ENCODE data around the gene PRRT1B. TPM values are rescaled to one million over a fixed set of nuclear protein-coding genes. Genes with fewer than 3 reads are reported as not detected.

PRRT1B gene
- total and polyA plus RNA-seq, 2 of the 4 experiments (the other 2 are of a cell fraction), result not detected

GRCh38 chr9:131534721-131535237, 10.5 kb upstream of the PRRT1B start:
- WGBS, 2 experiments (ENCODE audit: extremely low coverage in 2 of 2, insufficient read length in 1 of 2), result 40% methylated on average over 2 of the region's 8 CpGs; no CpG with 5 or more reads in 1 of the 2 experiments
- Histone ChIP-seq H2BK20ac (ENCODE audit: low read depth, low read length) (no peak overlapping the region), H3K9me3 (ENCODE audit: control insufficient read depth, insufficient read depth, low read length) (peaks cover 3% of the 10 kb centered on the region; the same call in 1 of the 2 replicates), H4K5ac (ENCODE audit: low read depth, low read length) (no peak overlapping the region), H4K91ac (ENCODE audit: insufficient read depth, low read depth, low read length) (no peak overlapping the region), H2AK5ac (ENCODE audit: low read depth, low read length) (no peak overlapping the region), H3K9me1 (ENCODE audit: insufficient read depth, low read length) (no peaks in the 10 kb centered on the region), H3K79me1 (ENCODE audit: low read depth in 1 of 2, low read length in 2 of 2) (peaks cover 8 to 9% of the 10 kb centered on the region in 2 experiments), H3K27ac (ENCODE audit: insufficient read depth, low read length) (no peak overlapping the region), H3K36me3 (ENCODE audit: control insufficient read depth, insufficient read depth, low read length) (no peaks in the 10 kb centered on the region; the same call in 1 of the 2 replicates), H2AK9ac (replicated peaks; ENCODE audit: low read depth, low read length, poor library complexity) (no peak overlapping the region), H3K18ac (ENCODE audit: low read depth, low read length) (no peak overlapping the region), H3K4me2 (ENCODE audit: low read depth, low read length) (no peak overlapping the region), H3K27me3 (ENCODE audit: control insufficient read depth, insufficient read depth, low read length) (peaks cover 7% of the 10 kb centered on the region), H2BK5ac (ENCODE audit: low read depth, low read length, poor library complexity, severe bottlenecking) (no peak overlapping the region), H3K4me1 (ENCODE audit: control insufficient read depth, insufficient read depth, low read length) (peaks cover 8% of the 10 kb centered on the region), H4K20me1 (ENCODE audit: insufficient read depth, low read length) (no peaks in the 10 kb centered on the region), H3K4me3 (ENCODE audit: insufficient read depth, low read depth, low read length) (no peak overlapping the region), H4K8ac (ENCODE audit: low read depth in 2 of 2, low read length in 2 of 2) (no peak overlapping the region), H3K4ac (ENCODE audit: low read depth, low read length) (no peak overlapping the region), H3K23ac (ENCODE audit: low read depth, low read length) (no peak overlapping the region), H3K9ac (ENCODE audit: low read depth, low read length) (no peak overlapping the region), H2BK15ac (ENCODE audit: low read depth, low read length) (no peak overlapping the region), H2BK120ac (ENCODE audit: low read depth, low read length) (no peak overlapping the region), H3K14ac (replicated peaks; ENCODE audit: low read depth, low read length) (no peak overlapping the region), H3K56ac (ENCODE audit: extremely low read depth, insufficient read depth, low read length) (no peak overlapping the region), H2AFZ (replicated peaks; ENCODE audit: low read length, poor library complexity) (no peak overlapping the region)
- dilution Hi-C loops (cut with HindIII; ENCODE audit: low sequenced_read_pairs, unreplicated experiment), result no loop called here
- POLR2A ChIA-PET (ENCODE audit: unreplicated experiment), result no interaction called here
- no peak for TF ChIP-seq NFE2L2 (IDR thresholded peaks at IDR 0.05; ENCODE audit: low read depth, low read length)
- no peak for TF ChIP-seq ELK1 (IDR thresholded peaks at IDR 0.05; ENCODE audit: borderline replicate concordance, low read depth, low read length)
- TF ChIP-seq RFX5 (IDR thresholded peaks at IDR 0.05; ENCODE audit: low read depth, low read length), result no peak
- no peak for TF ChIP-seq RCOR1 (IDR thresholded peaks at IDR 0.05; ENCODE audit: insufficient replicate concordance, low read length)
- no peak for TF ChIP-seq CHD1 (IDR thresholded peaks at IDR 0.05; ENCODE audit: low read depth, low read length)
- no peak for TF ChIP-seq MXI1 (IDR thresholded peaks at IDR 0.05; ENCODE audit: borderline replicate concordance, low read depth, low read length)
- TF ChIP-seq, protein P1, sequence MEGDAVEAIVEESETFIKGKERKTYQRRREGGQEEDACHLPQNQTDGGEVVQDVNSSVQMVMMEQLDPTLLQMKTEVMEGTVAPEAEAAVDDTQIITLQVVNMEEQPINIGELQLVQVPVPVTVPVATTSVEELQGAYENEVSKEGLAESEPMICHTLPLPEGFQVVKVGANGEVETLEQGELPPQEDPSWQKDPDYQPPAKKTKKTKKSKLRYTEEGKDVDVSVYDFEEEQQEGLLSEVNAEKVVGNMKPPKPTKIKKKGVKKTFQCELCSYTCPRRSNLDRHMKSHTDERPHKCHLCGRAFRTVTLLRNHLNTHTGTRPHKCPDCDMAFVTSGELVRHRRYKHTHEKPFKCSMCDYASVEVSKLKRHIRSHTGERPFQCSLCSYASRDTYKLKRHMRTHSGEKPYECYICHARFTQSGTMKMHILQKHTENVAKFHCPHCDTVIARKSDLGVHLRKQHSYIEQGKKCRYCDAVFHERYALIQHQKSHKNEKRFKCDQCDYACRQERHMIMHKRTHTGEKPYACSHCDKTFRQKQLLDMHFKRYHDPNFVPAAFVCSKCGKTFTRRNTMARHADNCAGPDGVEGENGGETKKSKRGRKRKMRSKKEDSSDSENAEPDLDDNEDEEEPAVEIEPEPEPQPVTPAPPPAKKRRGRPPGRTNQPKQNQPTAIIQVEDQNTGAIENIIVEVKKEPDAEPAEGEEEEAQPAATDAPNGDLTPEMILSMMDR (conservative IDR thresholded peaks at IDR 0.05; ENCODE audit: low read depth, low read length), result no peak
- TF ChIP-seq MAFK (IDR thresholded peaks at IDR 0.05; ENCODE audit: low read depth, low read length), result no peak
- TF ChIP-seq RAD21 (IDR thresholded peaks at IDR 0.05; ENCODE audit: low read length), result no peak
- no peak for TF ChIP-seq FOS (IDR thresholded peaks at IDR 0.05; ENCODE audit: low read depth, low read length)
- DNase-seq, result no peak
- in situ Hi-C loops (cut with MboI; ENCODE audit: low sequenced_read_pairs), result no loop called here
- CTCF ChIA-PET, result interaction anchor here (1.1 kb wide), 1 partner anchor 9 kb away, joined by 4 read pairs; no protein-coding TSS in a partner anchor
- BruUV-seq (replicated peaks), result no TSS peak
- intact Hi-C loops (cut with micrococcal nuclease), result no loop called here
- no peak for ATAC-seq (ENCODE audit: low read depth)

Data from IMR-90 (cell line).